IPS-18a (cell line): Measurements from ENCODE around the gene LIMK2.
A peak's percentile ranks its signal among the peaks of the same experiment; 100 is the strongest.

ENCODE experiments used
- H3K27ac ChIP-seq: one replicate; pipeline ENCODE4 v1.5.1; 2013; ENCODE audit warnings: low read length
- H3K27me3 ChIP-seq: one replicate; pipeline ENCODE4 v1.6.1; 2013; ENCODE audit warnings: mild to moderate bottlenecking, low read length; ENCODE audit not compliant: control insufficient read depth, insufficient read depth
- H3K36me3 ChIP-seq: one replicate; pipeline ENCODE4 v1.6.1; 2013; ENCODE audit warnings: low read depth, low read length; ENCODE audit not compliant: control insufficient read depth
- H3K4me1 ChIP-seq: one replicate; pipeline ENCODE4 v1.6.1; 2013; ENCODE audit warnings: low read depth, low read length; ENCODE audit not compliant: control insufficient read depth
- H3K4me3 ChIP-seq: one replicate; pipeline ENCODE4 v1.5.1; 2013; ENCODE audit warnings: low read length
- H3K9ac ChIP-seq: one replicate; pipeline ENCODE4 v1.6.1; 2013; ENCODE audit warnings: mild to moderate bottlenecking, low read length, moderate library complexity
- H3K9me3 ChIP-seq: one replicate; pipeline ENCODE4 v1.6.1; 2013; ENCODE audit warnings: low read depth, low read length; ENCODE audit not compliant: control insufficient read depth

The LIMK2 gene

GRCh38 chr22:31290494-31291471, 78.7 kb downstream of the LIMK2 start:
- Histone ChIP-seq H3K9ac (no peak overlapping the region), H3K4me3 (peak overlapping the region; percentile 66), H3K27ac (no peak overlapping the region), H3K9me3 (no peaks in the 10 kb centered on the region), H3K36me3 (no peaks in the 10 kb centered on the region), H3K27me3 (peaks cover 28% of the 10 kb centered on the region), H3K4me1 (peaks cover 11% of the 10 kb centered on the region)

GRCh38 chr22:31291481-31292235, 79.6 kb downstream of the LIMK2 start:
- peaks cover 28% of the 10 kb centered on the region for H3K27me3 ChIP-seq
- peak overlapping the region; percentile 66 for H3K4me3 ChIP-seq
- H3K27ac ChIP-seq: no peak overlapping the region
- peaks cover 11% of the 10 kb centered on the region for H3K4me1 ChIP-seq
- H3K36me3 ChIP-seq: no peaks in the 10 kb centered on the region
- H3K9me3 ChIP-seq: no peaks in the 10 kb centered on the region
- no peak overlapping the region for H3K9ac ChIP-seq

GRCh38 chr22:31292236-31292989, 80.3 kb downstream of the LIMK2 start, which contains the start of gene PIK3IP1:
Gene PIK3IP1 (minus strand): TSS chr22:31292488. CDS start chr22:31292344, 144 bp downstream.
- H3K9ac ChIP-seq: no peak within 1 kb of the TSS

GRCh38 chr22:31295360-31295759, 83.3 kb downstream of the LIMK2 start:
- Histone ChIP-seq H3K9ac (no peak overlapping the region), H3K27ac (no peak overlapping the region), H3K36me3 (no peaks in the 10 kb centered on the region), H3K9me3 (no peaks in the 10 kb centered on the region), H3K4me3 (no peak overlapping the region), H3K4me1 (peaks cover 10% of the 10 kb centered on the region), H3K27me3 (peaks cover 16% of the 10 kb centered on the region)

More at GRCh38 chr22:31292236-31292989, 80.3 kb downstream of the LIMK2 start, which contains the start of gene PIK3IP1:
- Histone ChIP-seq H3K27me3 (peaks cover 28% of the 10 kb centered on the region), H3K36me3 (no peaks in the 10 kb centered on the region), H3K27ac (no peak within 1 kb of the TSS), H3K4me1 (peaks cover 11% of the 10 kb centered on the region), H3K9me3 (no peaks in the 10 kb centered on the region), H3K4me3 (peak within 1 kb of the TSS; percentile 66)

GRCh38 chr22:31295831-31296657, 83.9 kb downstream of the LIMK2 start:
- Histone ChIP-seq H3K36me3 (no peaks in the 10 kb centered on the region), H3K27me3 (peaks cover 11% of the 10 kb centered on the region), H3K27ac (no peak overlapping the region), H3K4me1 (peaks cover 8% of the 10 kb centered on the region), H3K9me3 (no peaks in the 10 kb centered on the region), H3K4me3 (no peak overlapping the region), H3K9ac (no peak overlapping the region)

- H3K27ac ChIP-seq: no peak overlapping the region
- H3K9me3 ChIP-seq: no peaks in the 10 kb centered on the region
- no peak overlapping the region for H3K9ac ChIP-seq
- H3K4me3 ChIP-seq: no peak overlapping the region
- H3K36me3 ChIP-seq: no peaks in the 10 kb centered on the region
- no peaks in the 10 kb centered on the region for H3K27me3 ChIP-seq
- no peaks in the 10 kb centered on the region for H3K4me1 ChIP-seq
Measured at GRCh38 chr22:31300896-31301295, 88.8 kb downstream of the LIMK2 start.

GRCh38 chr22:31302006-31302405, 89.9 kb downstream of the LIMK2 start:
- H3K9ac ChIP-seq: no peak overlapping the region
- H3K27ac ChIP-seq: no peak overlapping the region
- H3K27me3 ChIP-seq: no peaks in the 10 kb centered on the region
- no peak overlapping the region for H3K4me3 ChIP-seq
- no peaks in the 10 kb centered on the region for H3K9me3 ChIP-seq
- no peaks in the 10 kb centered on the region for H3K36me3 ChIP-seq
- no peaks in the 10 kb centered on the region for H3K4me1 ChIP-seq

- H3K4me1 ChIP-seq: no peaks in the 10 kb centered on the region
- H3K9me3 ChIP-seq: no peaks in the 10 kb centered on the region
- H3K9ac ChIP-seq: no peak overlapping the region
- no peaks in the 10 kb centered on the region for H3K27me3 ChIP-seq
- no peak overlapping the region for H3K27ac ChIP-seq
- no peaks in the 10 kb centered on the region for H3K36me3 ChIP-seq
- H3K4me3 ChIP-seq: no peak overlapping the region
Measured at GRCh38 chr22:31302537-31302936, 90.4 kb downstream of the LIMK2 start.

- no peaks in the 10 kb centered on the region for H3K9me3 ChIP-seq
- H3K27me3 ChIP-seq: no peaks in the 10 kb centered on the region
- H3K36me3 ChIP-seq: no peaks in the 10 kb centered on the region
- no peak overlapping the region for H3K4me3 ChIP-seq
- H3K4me1 ChIP-seq: no peaks in the 10 kb centered on the region
- no peak overlapping the region for H3K9ac ChIP-seq
- no peak overlapping the region for H3K27ac ChIP-seq
Measured at GRCh38 chr22:31305194-31305593, 93.1 kb downstream of the LIMK2 start.

GRCh38 chr22:31308181-31308580, 96.1 kb downstream of the LIMK2 start:
- Histone ChIP-seq H3K27ac (no peak overlapping the region), H3K4me1 (no peaks in the 10 kb centered on the region), H3K9ac (no peak overlapping the region), H3K36me3 (no peaks in the 10 kb centered on the region), H3K27me3 (no peaks in the 10 kb centered on the region), H3K4me3 (no peak overlapping the region), H3K9me3 (no peaks in the 10 kb centered on the region)
